GM12878 (cell line): Measurements from ENCODE around the gene TMEM98. TPM values are rescaled to one million over a fixed set of nuclear protein-coding genes. Genes with fewer than 3 reads are reported as not detected.
A peak's percentile ranks its signal among the peaks of the same experiment; 100 is the strongest.

Source experiments
- CBFB ChIP-seq: IDR thresholded peaks from 2 replicates; pipeline ENCODE4 v1.6.1; 2016; ENCODE audit warnings: antibody characterized with exemption, low read depth
- CEBPB ChIP-seq, 2 experiments: fragments of 150-350 bp in 1 of 2; IDR thresholded peaks; 2 replicates each; pipeline ENCODE4 v1.6.1; 2012 to 2014; ENCODE audit warnings: low read depth in 2 of 2, low read length in 2 of 2, borderline replicate concordance in 1 of 2, inconsistent platforms in 1 of 2
- DPF2 ChIP-seq: fragments of 450-650 bp; IDR thresholded peaks from 2 replicates; pipeline ENCODE4 v1.6.1; 2017; ENCODE audit warnings: mild to moderate bottlenecking
- EZH2 ChIP-seq: IDR thresholded peaks from 2 replicates; pipeline ENCODE4 v1.6.1; 2012; ENCODE audit warnings: low read depth, mild to moderate bottlenecking, control low read depth, inconsistent platforms, low read length, borderline replicate concordance; ENCODE audit not compliant: control insufficient read depth
- FOXM1 ChIP-seq: IDR thresholded peaks from 2 replicates; pipeline ENCODE4 v1.6.1; 2012; ENCODE audit warnings: low read depth, mild to moderate bottlenecking, inconsistent platforms, low read length, moderate library complexity
- GATAD2B ChIP-seq: fragments of 450-650 bp; conservative IDR thresholded peaks from 2 replicates; pipeline ENCODE4 v1.6.1; 2017; ENCODE audit warnings: low read depth, mild to moderate bottlenecking, moderate library complexity
- IRF4 ChIP-seq: IDR thresholded peaks from 2 replicates; pipeline ENCODE4 v1.6.1; 2011; ENCODE audit warnings: low read depth, low read length
- JUND ChIP-seq: IDR thresholded peaks from 2 replicates; pipeline ENCODE4 v1.6.1; 2012; ENCODE audit warnings: low read depth, mild to moderate bottlenecking, low read length, improper control_type of control experiment, moderate library complexity
- KLF5 ChIP-seq: fragments of 450-650 bp; IDR thresholded peaks from 2 replicates; pipeline ENCODE4 v1.6.1; 2014; ENCODE audit warnings: mild to moderate bottlenecking; ENCODE audit not compliant: partially characterized antibody
- MEF2B ChIP-seq: fragments of 450-650 bp; IDR thresholded peaks from 2 replicates; pipeline ENCODE4 v1.6.1; 2018; ENCODE audit warnings: mild to moderate bottlenecking, moderate library complexity; ENCODE audit not compliant: partially characterized antibody, poor library complexity, severe bottlenecking
- NBN ChIP-seq: fragments of 450-650 bp; IDR thresholded peaks from 2 replicates; pipeline ENCODE4 v1.6.1; 2016
- NR2C1 ChIP-seq: fragments of 450-650 bp; IDR thresholded peaks from 2 replicates; pipeline ENCODE4 v1.6.1; 2017; ENCODE audit warnings: antibody characterized with exemption, mild to moderate bottlenecking, moderate library complexity
- NRF1 ChIP-seq: conservative IDR thresholded peaks from 2 replicates; pipeline ENCODE4 v1.6.1; 2011; ENCODE audit warnings: mild to moderate bottlenecking, low read depth, low read length, improper control_type of control experiment
- POLR2AphosphoS2 ChIP-seq: IDR thresholded peaks from 2 replicates; pipeline ENCODE4 v1.6.1; 2011; ENCODE audit warnings: low read depth, mild to moderate bottlenecking, low read length, improper control_type of control experiment, moderate library complexity
- POLR2AphosphoS5 ChIP-seq: IDR thresholded peaks from 2 replicates; pipeline ENCODE4 v1.6.1; 2011; ENCODE audit warnings: mild to moderate bottlenecking, low read length, inconsistent platforms
- RUNX3 ChIP-seq: IDR thresholded peaks from 2 replicates; pipeline ENCODE4 v1.6.1; 2012; ENCODE audit warnings: low read length, inconsistent platforms
- SPI1 ChIP-seq: IDR thresholded peaks from 2 replicates; pipeline ENCODE4 v1.6.1; 2011; ENCODE audit warnings: low read depth, mild to moderate bottlenecking, low read length, moderate library complexity, borderline replicate concordance; ENCODE audit not compliant: insufficient read depth
- TAF1 ChIP-seq: IDR thresholded peaks from 2 replicates; pipeline ENCODE4 v1.6.1; 2011; ENCODE audit warnings: mild to moderate bottlenecking, low read depth, low read length, borderline replicate concordance
- TBL1XR1 ChIP-seq: IDR thresholded peaks from 2 replicates; pipeline ENCODE4 v1.6.1; 2012; ENCODE audit warnings: low read depth, low read length, improper control_type of control experiment
- TCF12 ChIP-seq: IDR thresholded peaks from 2 replicates; pipeline ENCODE4 v1.6.1; 2011; ENCODE audit warnings: low read depth, mild to moderate bottlenecking, low read length
- YBX1 ChIP-seq: fragments of 450-650 bp; IDR thresholded peaks from 2 replicates; pipeline ENCODE4 v1.6.1; 2016; ENCODE audit warnings: antibody characterized with exemption
- ZNF217 ChIP-seq: fragments of 450-650 bp; IDR thresholded peaks from 2 replicates; pipeline ENCODE4 v1.6.1; 2017; ENCODE audit warnings: antibody characterized with exemption, mild to moderate bottlenecking
- polyA plus RNA-seq, 11 experiments: library from polyadenylated mRNA; depleted of rRNA in 4 of 11; unstranded in 6 of 11; stranded (reverse) in 5 of 11; fragments of >200 nt; fragmentation: Nextera tagmentation in 4 of 11; fragmentation: Illumina TruSeq in 1 of 11; extraction: Ambion mirVana in 4 of 11; extraction: Trizol in 1 of 11; gene quantifications; 1 replicate in 1 of 11; 2 replicates in 10 of 11; pipeline versions ENCODE4 v1.2.1 to v1.2.3, GENCODE V29; 2011 to 2016; ENCODE audit warnings: inconsistent platforms in 2 of 11, missing spikeins in 2 of 11, low read depth in 1 of 11
- total RNA-seq, 4 experiments: library from RNA; depleted of rRNA in 3 of 4; stranded (reverse); fragments of >200 nt in 3 of 4; fragmentation: Illumina TruSeq in 1 of 4; extraction: Trizol in 1 of 4; gene quantifications; 2 replicates each; pipeline versions ENCODE4 v1.2.1 to v1.2.3, GENCODE V29; 2013 to 2021
- TF ChIP-seq, protein P1 (sequence below): IDR thresholded peaks from 2 replicates; pipeline ENCODE4 v1.6.1; 2011; ENCODE audit warnings: borderline replicate concordance, low read depth, mild to moderate bottlenecking, moderate library complexity, mixed read lengths, low read length; ENCODE audit not compliant: insufficient read depth; ENCODE audit errors: extremely low read length
- TF ChIP-seq, protein P2 (sequence below): fragments of 450-650 bp; IDR thresholded peaks from 2 replicates; pipeline ENCODE4 v1.6.1; 2016; ENCODE audit warnings: mild to moderate bottlenecking
- TF ChIP-seq, protein P3 (sequence below): IDR thresholded peaks from 2 replicates; pipeline ENCODE4 v1.6.1; 2011; ENCODE audit warnings: low read depth, mild to moderate bottlenecking, low read length, moderate library complexity, borderline replicate concordance; ENCODE audit errors: extremely low read depth
- TF ChIP-seq, protein P4 (sequence below): fragments of 450-650 bp; IDR thresholded peaks from 2 replicates; pipeline ENCODE4 v1.6.1; 2017; ENCODE audit warnings: mild to moderate bottlenecking
- TF ChIP-seq, protein P5 (sequence below): IDR thresholded peaks from 2 replicates; pipeline ENCODE4 v1.6.1; 2012; ENCODE audit warnings: low read depth, low read length, improper control_type of control experiment
- TF ChIP-seq, protein P6 (sequence below): IDR thresholded peaks from 2 replicates; pipeline ENCODE4 v1.6.1; 2012; ENCODE audit warnings: low read depth, low read length, improper control_type of control experiment

Gene TMEM98
- total and polyA plus RNA-seq, 10 of the 15 experiments (the other 5 are each of a cell fraction or from before 2014, with no cell fraction given), result 0.04 to 0.73 (median 0.13) TPM; not detected in 3

DNA sequence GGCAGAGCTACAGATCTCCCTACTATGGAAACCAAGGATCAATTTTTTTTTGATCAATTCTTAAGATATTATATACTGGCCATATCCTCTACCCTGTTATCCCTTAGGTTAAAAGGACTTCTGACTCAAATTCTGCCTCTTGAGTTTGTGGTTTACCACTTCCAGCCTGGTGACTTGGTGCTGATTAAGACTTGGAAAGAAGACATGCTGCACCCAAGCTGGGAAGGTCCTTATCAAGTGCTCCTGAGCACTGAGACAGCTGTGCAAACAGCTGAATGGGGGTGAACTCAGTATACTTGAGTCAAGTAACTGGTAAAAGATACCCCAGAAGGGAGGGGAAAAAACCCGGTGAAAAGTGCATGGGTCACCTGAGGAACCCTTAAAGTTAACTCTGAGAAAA, 43.2 kb downstream of the TMEM98 start (continued):
- TF ChIP-seq IRF4 (peak; percentile 81; the same call in 1 of the 2 replicates), NBN (no peak), DPF2 (0 out of 2 replicates have a peak, but pooled peaks have one; percentile 27), NR2C1 (no peak), CBFB (peak; percentile 80), JUND (no peak), NRF1 (no peak), MEF2B (no peak), ZNF217 (no peak), CEBPB (IDR thresholded peaks at IDR 0.05; ENCODE audit: borderline replicate concordance in 1 of 2, low read depth in 2 of 2, low read length in 2 of 2) (no peak), FOXM1 (no peak), GATAD2B (no peak), YBX1 (no peak), KLF5 (no peak), TAF1 (no peak), TCF12 (peak; percentile 93), POLR2AphosphoS2 (no peak), SPI1 (no peak), POLR2AphosphoS5 (no peak), EZH2 (no peak), TBL1XR1 (no peak), RUNX3 (peak; percentile 93)
- TF ChIP-seq, protein P1, sequence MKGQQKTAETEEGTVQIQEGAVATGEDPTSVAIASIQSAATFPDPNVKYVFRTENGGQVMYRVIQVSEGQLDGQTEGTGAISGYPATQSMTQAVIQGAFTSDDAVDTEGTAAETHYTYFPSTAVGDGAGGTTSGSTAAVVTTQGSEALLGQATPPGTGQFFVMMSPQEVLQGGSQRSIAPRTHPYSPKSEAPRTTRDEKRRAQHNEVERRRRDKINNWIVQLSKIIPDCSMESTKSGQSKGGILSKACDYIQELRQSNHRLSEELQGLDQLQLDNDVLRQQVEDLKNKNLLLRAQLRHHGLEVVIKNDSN, result no peak
- TF ChIP-seq, protein P2, sequence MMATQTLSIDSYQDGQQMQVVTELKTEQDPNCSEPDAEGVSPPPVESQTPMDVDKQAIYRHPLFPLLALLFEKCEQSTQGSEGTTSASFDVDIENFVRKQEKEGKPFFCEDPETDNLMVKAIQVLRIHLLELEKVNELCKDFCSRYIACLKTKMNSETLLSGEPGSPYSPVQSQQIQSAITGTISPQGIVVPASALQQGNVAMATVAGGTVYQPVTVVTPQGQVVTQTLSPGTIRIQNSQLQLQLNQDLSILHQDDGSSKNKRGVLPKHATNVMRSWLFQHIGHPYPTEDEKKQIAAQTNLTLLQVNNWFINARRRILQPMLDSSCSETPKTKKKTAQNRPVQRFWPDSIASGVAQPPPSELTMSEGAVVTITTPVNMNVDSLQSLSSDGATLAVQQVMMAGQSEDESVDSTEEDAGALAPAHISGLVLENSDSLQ, result no peak
- TF ChIP-seq, protein P3, sequence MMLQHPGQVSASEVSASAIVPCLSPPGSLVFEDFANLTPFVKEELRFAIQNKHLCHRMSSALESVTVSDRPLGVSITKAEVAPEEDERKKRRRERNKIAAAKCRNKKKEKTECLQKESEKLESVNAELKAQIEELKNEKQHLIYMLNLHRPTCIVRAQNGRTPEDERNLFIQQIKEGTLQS, result no peak
- TF ChIP-seq, protein P4, sequence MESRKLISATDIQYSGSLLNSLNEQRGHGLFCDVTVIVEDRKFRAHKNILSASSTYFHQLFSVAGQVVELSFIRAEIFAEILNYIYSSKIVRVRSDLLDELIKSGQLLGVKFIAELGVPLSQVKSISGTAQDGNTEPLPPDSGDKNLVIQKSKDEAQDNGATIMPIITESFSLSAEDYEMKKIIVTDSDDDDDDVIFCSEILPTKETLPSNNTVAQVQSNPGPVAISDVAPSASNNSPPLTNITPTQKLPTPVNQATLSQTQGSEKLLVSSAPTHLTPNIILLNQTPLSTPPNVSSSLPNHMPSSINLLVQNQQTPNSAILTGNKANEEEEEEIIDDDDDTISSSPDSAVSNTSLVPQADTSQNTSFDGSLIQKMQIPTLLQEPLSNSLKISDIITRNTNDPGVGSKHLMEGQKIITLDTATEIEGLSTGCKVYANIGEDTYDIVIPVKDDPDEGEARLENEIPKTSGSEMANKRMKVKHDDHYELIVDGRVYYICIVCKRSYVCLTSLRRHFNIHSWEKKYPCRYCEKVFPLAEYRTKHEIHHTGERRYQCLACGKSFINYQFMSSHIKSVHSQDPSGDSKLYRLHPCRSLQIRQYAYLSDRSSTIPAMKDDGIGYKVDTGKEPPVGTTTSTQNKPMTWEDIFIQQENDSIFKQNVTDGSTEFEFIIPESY, result no peak
- TF ChIP-seq, protein P5, sequence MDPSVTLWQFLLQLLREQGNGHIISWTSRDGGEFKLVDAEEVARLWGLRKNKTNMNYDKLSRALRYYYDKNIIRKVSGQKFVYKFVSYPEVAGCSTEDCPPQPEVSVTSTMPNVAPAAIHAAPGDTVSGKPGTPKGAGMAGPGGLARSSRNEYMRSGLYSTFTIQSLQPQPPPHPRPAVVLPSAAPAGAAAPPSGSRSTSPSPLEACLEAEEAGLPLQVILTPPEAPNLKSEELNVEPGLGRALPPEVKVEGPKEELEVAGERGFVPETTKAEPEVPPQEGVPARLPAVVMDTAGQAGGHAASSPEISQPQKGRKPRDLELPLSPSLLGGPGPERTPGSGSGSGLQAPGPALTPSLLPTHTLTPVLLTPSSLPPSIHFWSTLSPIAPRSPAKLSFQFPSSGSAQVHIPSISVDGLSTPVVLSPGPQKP, result no peak
- TF ChIP-seq, protein P6, sequence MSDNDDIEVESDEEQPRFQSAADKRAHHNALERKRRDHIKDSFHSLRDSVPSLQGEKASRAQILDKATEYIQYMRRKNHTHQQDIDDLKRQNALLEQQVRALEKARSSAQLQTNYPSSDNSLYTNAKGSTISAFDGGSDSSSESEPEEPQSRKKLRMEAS, result no peak
